Neural progenitor cell (in vitro differentiated cells): ENCODE data around the gene NOTUM. TPM values are rescaled to one million over a fixed set of nuclear protein-coding genes. Genes with fewer than 3 reads are reported as not detected.

Experiments used
- DNase-seq: peaks from one replicate; pipeline ENCODE4 v3.0.0-alpha.2; 2016; ENCODE audit warnings: low spot score
- H2AFZ ChIP-seq: fragments of 200-600 bp; sonication (generic); replicated peaks from 2 replicates; pipeline ENCODE4 v1.6.1; 2016; ENCODE audit warnings: antibody characterized with exemption
- H3F3A ChIP-seq: fragments of 200-600 bp; sonication (generic); 2 replicates; pipeline ENCODE4 v1.6.1; 2016; ENCODE audit warnings: antibody characterized with exemption, low read depth
- H3K27ac ChIP-seq: fragments of 200-600 bp; sonication (generic); 2 replicates; pipeline ENCODE4 v1.5.1; 2016; ENCODE audit warnings: mild to moderate bottlenecking
- H3K27me3 ChIP-seq: fragments of 200-600 bp; sonication (generic); 2 replicates; pipeline ENCODE4 v1.6.1; 2016; ENCODE audit warnings: mild to moderate bottlenecking, moderate library complexity
- H3K36me3 ChIP-seq: fragments of 200-600 bp; sonication (generic); 2 replicates; pipeline ENCODE4 v1.5.1; 2016
- H3K4me1 ChIP-seq: fragments of 200-600 bp; sonication (generic); 2 replicates; pipeline ENCODE4 v1.6.1; 2016; ENCODE audit warnings: mixed run types
- H3K4me2 ChIP-seq: fragments of 200-600 bp; sonication (generic); 2 replicates; pipeline ENCODE4 v1.6.1; 2016
- H3K4me3 ChIP-seq: fragments of 200-600 bp; sonication (generic); 2 replicates; pipeline ENCODE4 v1.5.1; 2016
- H3K79me2 ChIP-seq: fragments of 200-600 bp; sonication (generic); 2 replicates; pipeline ENCODE4 v1.6.1; 2016; ENCODE audit warnings: low read depth
- H3K9ac ChIP-seq: fragments of 200-600 bp; sonication (generic); 2 replicates; pipeline ENCODE4 v1.6.1; 2016
- H3K9me3 ChIP-seq: fragments of 200-600 bp; sonication (generic); 2 replicates; pipeline ENCODE4 v1.5.1; 2016; ENCODE audit warnings: low read depth
- H4K20me1 ChIP-seq: fragments of 200-600 bp; sonication (generic); 2 replicates; pipeline ENCODE4 v1.6.1; 2016; ENCODE audit warnings: low read depth
- H3K27ac Mint-ChIP-seq: 3 replicates; pipeline ENCODE4 v1.8.0; 2021; ENCODE audit warnings: mixed read lengths
- H3K27me3 Mint-ChIP-seq: 2 replicates; pipeline ENCODE4 v1.8.0; 2022; ENCODE audit warnings: low read depth, mild to moderate bottlenecking, inconsistent platforms, moderate library complexity, mixed read lengths; ENCODE audit not compliant: insufficient read depth
- H3K36me3 Mint-ChIP-seq: 3 replicates; pipeline ENCODE4 v1.8.0; 2021; ENCODE audit warnings: mixed read lengths
- H3K4me1 Mint-ChIP-seq: 3 replicates; pipeline ENCODE4 v1.8.0; 2021; ENCODE audit warnings: mixed read lengths
- H3K4me3 Mint-ChIP-seq: 3 replicates; pipeline ENCODE4 v1.8.0; 2021; ENCODE audit warnings: mild to moderate bottlenecking, moderate library complexity, mixed read lengths
- H3K9me3 Mint-ChIP-seq: 3 replicates; pipeline ENCODE4 v1.8.0; 2020; ENCODE audit warnings: mixed read lengths
- CTCF ChIP-seq: fragments of 200-600 bp; sonication (generic); IDR thresholded peaks from 2 replicates; pipeline ENCODE4 v1.5.1; 2017; ENCODE audit warnings: antibody characterized with exemption, mild to moderate bottlenecking
- EZH2 ChIP-seq: fragments of 200-600 bp; sonication (generic); IDR thresholded peaks from 2 replicates; pipeline ENCODE4 v1.6.1; 2017; ENCODE audit warnings: antibody characterized with exemption, mild to moderate bottlenecking, moderate library complexity
- EZH2phosphoT487 ChIP-seq: fragments of 200-600 bp; sonication (generic); IDR thresholded peaks from 2 replicates; pipeline ENCODE4 v1.6.1; 2017; ENCODE audit warnings: antibody characterized with exemption
- total RNA-seq: library from RNA; depleted of rRNA; stranded (reverse); fragments of >200 nt; gene quantifications from 2 replicates; pipeline ENCODE4 v1.2.3, GENCODE V29; 2015; ENCODE audit warnings: low replicate concordance

NOTUM gene
- total RNA-seq, 1 donor from 2014 or later, result not detected

DNA sequence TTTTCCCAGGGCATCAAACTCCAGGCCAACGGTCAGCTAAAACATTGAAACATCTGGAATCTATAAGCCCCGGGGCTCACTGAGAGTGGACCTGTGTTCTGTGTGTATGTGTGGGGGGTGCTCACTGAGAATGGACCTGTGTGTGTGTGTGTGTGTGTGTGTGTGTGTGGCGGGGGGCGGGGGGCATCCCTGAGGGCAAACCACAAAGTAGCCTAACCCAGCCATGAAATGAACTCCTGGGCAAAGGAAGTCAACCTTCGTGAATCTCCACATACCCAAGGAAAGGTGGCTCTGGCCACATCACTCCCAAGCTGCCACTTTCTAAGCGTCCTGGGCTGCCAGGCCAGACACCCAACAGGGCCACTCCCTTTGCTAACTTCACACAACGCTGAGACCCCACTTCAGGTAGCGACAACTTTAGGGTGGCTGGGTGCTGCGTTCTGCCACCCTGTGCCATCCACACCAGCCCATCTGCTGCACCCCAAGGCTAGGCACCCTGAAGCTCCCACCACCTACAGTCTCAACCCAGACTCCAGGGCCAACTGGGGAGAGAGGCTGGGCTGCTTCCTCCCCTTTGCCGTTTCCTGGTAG is 35.0 kb downstream of the NOTUM start:
- H3K27ac ChIP-seq, result no peak overlapping the region
- H3K79me2 ChIP-seq, result peaks cover 61% of the 10 kb centered on the region
- H3K9ac ChIP-seq, result no peak overlapping the region
- H3K27ac Mint-ChIP-seq, result no peak overlapping the region
- H2AFZ ChIP-seq, result no peak overlapping the region
- peak overlapping the region; percentile 99 for H3K4me2 ChIP-seq
- peaks cover 59% of the 10 kb centered on the region for H4K20me1 ChIP-seq
- peaks cover 21% of the 10 kb centered on the region for H3K4me1 Mint-ChIP-seq
- peak overlapping the region; percentile 90 for H3K4me3 Mint-ChIP-seq
- H3K9me3 Mint-ChIP-seq, result no peaks in the 10 kb centered on the region
- H3K9me3 ChIP-seq, result no peaks in the 10 kb centered on the region
- no peaks in the 10 kb centered on the region for H3K27me3 Mint-ChIP-seq
- no peaks in the 10 kb centered on the region for H3K36me3 ChIP-seq
- peak overlapping the region; percentile 87 for H3K4me3 ChIP-seq
- peaks cover 5% of the 10 kb centered on the region for H3K36me3 Mint-ChIP-seq
- H3K27me3 ChIP-seq, result peaks cover 17% of the 10 kb centered on the region
- TF ChIP-seq EZH2, result no peak
- no peak for DNase-seq
- H3K4me1 ChIP-seq, result peaks cover 33% of the 10 kb centered on the region
- peaks cover 39% of the 10 kb centered on the region for H3F3A ChIP-seq

DNA sequence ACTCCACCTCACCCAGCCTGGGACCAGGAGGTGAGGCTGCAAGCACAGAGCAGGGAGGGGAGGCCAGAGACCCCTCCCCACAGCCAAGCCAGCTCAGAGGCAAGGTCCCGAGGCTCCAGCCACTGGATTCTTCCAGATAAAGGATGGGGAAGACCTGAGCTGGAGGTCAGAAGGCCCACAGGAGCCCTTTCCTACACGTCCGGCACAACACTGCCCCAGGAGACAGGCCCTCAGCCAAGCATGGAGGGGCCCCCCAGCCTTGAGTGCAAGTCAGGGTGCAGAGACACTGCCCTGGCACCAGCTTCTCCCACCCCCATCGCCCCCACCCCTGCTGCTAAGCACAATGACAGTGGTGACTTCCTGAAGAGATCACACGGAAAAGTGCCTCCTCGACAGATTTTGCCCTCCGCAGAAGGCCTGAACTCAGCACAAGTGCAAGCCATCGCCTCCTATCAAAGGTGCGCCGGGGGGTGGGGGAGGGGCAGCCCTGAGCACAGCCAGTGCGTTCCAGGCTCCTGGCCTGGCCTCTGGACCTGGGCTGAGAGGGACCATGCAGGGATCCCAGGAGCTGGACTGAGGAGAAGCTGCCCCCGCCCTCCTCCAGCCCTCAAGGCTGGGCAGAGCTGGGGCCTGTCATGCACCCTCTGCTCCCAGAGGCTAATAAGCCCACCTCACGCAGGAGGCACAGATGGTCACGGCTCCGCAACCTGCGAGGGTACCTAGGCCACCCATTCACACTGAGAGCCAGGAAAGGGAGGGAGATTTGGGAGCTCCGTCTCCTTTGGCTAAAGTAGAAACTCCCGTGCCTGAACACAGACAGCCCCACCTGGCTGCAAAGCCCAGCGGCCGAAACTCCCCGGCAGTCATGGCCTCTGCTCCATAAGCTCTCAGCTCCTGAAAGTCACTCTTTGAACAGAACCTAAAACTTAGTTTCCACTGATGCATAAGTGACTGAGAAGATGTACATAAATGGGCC is 36.1 kb downstream of the NOTUM start:
- no peak overlapping the region for H3K27ac ChIP-seq
- peak overlapping the region; percentile 82 for H3K4me2 ChIP-seq
- Mint-ChIP-seq H3K27me3 (no peaks in the 10 kb centered on the region), H3K4me1 (peaks cover 21% of the 10 kb centered on the region), H3K36me3 (peaks cover 5% of the 10 kb centered on the region), H3K9me3 (no peaks in the 10 kb centered on the region), H3K27ac (no peak overlapping the region), H3K4me3 (peak overlapping the region; percentile 90)
- no peak overlapping the region for H3K9ac ChIP-seq
- H3K4me3 ChIP-seq, result no peak overlapping the region
- no peak for TF ChIP-seq CTCF
- H2AFZ ChIP-seq, result no peak overlapping the region
- peaks cover 55% of the 10 kb centered on the region for H4K20me1 ChIP-seq
- DNase-seq, result peak; percentile 62
- peaks cover 71% of the 10 kb centered on the region for H3K79me2 ChIP-seq
- H3K9me3 ChIP-seq, result no peaks in the 10 kb centered on the region
- peaks cover 33% of the 10 kb centered on the region for H3K4me1 ChIP-seq
- H3F3A ChIP-seq, result peaks cover 39% of the 10 kb centered on the region
- H3K36me3 ChIP-seq, result no peaks in the 10 kb centered on the region
- H3K27me3 ChIP-seq, result peaks cover 17% of the 10 kb centered on the region

DNA sequence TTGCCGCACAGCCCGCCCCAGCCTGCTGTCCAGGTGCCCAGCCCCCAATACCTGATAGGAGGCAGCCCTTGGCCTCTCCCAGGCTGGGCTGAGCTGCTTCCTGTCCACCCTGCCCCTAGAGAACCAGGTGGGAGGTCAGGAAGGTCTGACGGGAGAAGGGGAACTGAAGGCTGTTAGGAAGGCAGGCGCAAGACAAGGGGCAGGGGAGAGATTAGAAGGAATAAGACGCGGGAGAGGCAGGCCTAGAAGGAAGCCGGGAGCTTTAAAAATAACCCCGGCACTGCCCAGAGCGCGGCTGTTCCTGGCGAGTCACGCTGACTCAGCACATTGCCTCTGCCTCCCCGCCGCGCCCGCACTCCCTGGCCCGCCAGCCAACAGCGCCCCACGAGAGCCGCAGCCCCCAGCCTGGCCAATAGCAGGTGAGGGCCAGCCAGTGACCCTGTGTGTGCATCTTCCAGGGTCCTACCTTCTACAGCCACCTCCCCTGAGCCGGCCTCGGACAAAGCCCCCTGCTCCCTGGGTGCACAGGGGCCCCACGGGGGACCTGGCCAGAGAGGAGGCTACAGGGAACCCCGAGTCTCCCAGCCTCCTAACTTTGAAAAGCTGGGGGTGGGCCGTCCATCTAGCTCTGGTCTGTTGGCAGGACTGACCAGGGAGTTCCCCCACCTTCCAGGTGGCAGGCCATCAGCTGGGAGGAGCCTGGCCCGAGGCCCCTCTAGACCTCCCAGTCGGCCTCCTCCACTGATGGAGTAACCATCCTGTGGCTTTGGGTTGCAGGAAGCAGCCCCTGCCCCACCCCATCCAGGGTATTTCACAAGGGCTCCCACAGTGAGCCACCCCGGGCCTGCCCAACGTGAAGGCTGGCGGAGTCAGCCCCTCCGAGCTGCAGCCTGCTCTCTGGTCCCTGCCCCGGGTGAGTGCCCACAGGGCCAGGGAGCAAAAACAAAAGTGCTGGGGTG is 37.4 kb downstream of the NOTUM start:
- Histone ChIP-seq H3K9me3 (no peaks in the 10 kb centered on the region), H2AFZ (no peak overlapping the region), H3K36me3 (no peaks in the 10 kb centered on the region), H3K79me2 (peaks cover 71% of the 10 kb centered on the region), H3K27me3 (peaks cover 8% of the 10 kb centered on the region), H3K27ac (peak overlapping the region; percentile 73), H3K4me3 (peak overlapping the region; percentile 41), H3F3A (peaks cover 47% of the 10 kb centered on the region), H4K20me1 (peaks cover 46% of the 10 kb centered on the region), H3K9ac (no peak overlapping the region), H3K4me2 (peak overlapping the region; percentile 82), H3K4me1 (peaks cover 31% of the 10 kb centered on the region)
- H3K27me3 Mint-ChIP-seq, result peaks cover 2% of the 10 kb centered on the region
- peaks cover 5% of the 10 kb centered on the region for H3K36me3 Mint-ChIP-seq
- peak overlapping the region; percentile 72 for H3K4me3 Mint-ChIP-seq
- peaks cover 28% of the 10 kb centered on the region for H3K4me1 Mint-ChIP-seq
- DNase-seq, result peak; percentile 87
- no peaks in the 10 kb centered on the region for H3K9me3 Mint-ChIP-seq
- peak overlapping the region; percentile 86 for H3K27ac Mint-ChIP-seq
- TF ChIP-seq EZH2 (no peak), CTCF (no peak), EZH2phosphoT487 (no peak)
